NCI-H446 treated with DMSO at 0.1 percent for 48 hours (cell line): ENCODE data around the gene SLCO2B1.

Source experiments
- DNase-seq: peaks from one replicate; lab custom pipeline; 2025; lab: John Stamatoyannopoulos, UW

SLCO2B1 gene

DNA sequence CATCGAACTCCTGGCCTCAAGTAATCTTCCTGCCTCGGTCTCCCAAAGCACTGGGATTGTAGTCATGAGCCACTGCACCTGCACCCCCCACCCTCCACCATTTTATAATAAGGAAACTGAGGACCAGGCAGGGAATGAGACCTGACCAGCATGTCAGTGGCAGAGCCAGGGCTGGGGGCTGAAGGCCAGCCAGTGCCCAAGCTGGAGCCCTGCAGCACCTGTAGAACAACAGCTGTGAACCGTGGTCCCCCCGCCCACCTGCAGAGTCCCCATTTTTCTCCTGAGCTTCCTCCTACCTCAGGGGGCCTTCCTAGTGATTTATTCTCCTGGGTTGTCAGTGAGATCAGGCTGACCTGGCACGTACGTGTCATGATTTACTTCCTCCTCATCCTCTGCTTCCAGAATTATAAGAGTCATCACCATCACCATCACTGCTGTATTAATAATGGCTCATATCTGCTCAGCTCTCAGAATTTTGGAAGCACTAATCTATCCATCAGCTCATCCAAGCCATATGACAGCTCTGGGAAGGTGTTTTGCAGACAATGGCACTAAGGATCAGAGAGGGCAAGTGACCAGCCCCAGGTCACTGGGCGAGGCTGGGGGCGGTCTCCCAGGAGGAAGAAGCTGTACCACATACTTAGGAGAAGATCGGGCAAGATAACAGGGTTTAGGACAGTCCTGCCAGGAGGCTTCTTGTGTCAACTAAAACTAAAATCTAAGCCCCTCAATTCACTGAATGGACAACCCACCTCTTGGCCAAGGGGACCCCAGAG is 5.5 kb upstream of the SLCO2B1 start:
- no peak for DNase-seq

DNA sequence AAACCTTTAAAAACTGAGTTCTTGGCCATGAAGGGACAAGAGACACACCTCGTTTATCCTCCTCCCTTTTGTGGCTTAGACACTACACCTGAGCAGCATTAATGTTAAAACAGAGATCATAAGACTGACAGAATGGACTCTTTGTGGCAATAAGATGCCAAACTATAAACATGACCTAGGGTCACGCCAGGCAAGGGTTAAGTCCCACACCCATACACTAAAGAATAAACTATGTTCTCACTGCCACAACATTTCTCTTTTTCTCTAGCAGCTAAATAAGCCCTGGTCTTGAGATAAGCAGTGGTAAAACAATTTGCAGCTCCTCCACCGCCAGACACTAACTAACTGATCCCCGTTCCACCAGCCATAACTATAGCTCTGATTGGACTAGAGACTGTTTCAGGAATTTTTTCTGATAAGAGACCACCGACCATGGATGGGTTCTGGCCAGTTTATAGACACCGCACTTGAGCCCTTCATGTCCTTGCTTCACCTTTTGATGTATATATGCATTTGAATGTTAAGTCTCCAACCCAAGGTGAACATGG is 4.9 kb upstream of the SLCO2B1 start:
- no peak for DNase-seq

DNA sequence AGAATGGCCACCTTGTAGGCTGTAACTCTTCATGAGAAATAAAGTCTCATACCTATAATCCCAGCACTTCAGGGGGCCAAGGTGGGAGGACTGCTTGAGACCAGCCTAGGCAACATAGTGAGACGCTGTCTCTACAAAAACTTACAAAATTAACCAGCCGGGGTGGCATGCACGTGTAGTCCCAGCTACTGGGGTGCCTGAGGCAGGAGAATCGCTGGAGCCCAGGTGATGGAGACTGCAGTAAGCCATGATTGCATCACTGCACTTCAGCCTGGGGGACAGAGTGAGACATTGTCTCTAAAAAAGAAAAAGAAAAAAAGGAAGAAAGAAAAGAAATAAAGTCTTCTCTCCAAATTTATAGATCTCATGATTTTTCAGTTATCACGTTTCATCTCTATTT is 4.2 kb upstream of the SLCO2B1 start:
- DNase-seq: no peak

DNA sequence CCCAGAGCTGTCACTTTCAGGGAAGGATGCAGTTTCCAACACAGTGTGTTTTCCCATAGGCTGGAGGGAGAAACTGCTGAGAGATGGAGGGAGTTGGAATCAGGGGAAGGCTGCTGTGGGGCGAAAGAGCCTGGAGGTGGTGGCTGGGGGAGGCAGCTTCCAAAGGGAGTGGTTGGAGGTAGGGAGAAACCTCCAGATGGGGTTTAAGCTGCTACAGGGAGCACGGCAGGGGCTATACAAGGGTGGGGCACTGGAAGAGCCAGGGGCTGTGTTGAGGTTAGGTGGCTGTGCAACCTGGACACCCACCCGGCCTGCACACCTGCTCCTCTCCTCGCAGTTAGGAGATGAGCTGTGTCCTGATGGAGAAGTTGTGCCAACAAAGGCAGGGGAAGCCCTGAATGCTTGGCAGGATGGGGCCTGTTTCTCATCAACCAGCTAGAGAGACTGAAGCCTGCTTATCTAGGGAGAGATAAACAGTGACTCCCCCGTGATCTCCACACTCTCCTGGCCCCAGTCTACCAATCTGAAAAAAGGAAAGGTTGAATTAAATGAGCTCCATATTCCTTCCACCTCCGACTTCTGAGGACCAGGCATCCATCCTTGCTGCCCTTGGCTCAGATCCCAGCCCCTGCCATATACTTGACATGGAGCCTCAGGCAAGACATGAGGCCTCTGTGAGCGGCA is 3.6 kb upstream of the SLCO2B1 start:
- DNase-seq: no peak

DNA sequence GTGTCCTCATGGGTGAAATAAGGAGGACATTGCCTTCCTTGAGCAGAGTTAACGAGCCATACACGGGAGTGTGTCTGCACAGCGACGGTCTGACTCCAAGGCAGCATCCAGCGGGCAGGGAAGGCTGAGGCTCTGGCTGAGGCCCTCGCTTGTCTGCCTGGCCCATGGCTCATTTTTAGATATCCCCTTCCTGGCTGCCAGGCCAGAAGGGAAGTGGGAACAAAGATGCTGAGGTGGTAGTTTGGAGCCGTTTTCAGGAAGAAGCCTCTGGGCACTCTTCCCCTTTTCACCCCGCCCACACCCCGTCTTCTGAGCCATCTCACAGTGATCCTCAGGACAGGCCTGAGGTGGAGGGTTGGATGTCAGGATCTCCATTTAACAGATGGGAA is 3.0 kb upstream of the SLCO2B1 start:
- DNase-seq: no peak

DNA sequence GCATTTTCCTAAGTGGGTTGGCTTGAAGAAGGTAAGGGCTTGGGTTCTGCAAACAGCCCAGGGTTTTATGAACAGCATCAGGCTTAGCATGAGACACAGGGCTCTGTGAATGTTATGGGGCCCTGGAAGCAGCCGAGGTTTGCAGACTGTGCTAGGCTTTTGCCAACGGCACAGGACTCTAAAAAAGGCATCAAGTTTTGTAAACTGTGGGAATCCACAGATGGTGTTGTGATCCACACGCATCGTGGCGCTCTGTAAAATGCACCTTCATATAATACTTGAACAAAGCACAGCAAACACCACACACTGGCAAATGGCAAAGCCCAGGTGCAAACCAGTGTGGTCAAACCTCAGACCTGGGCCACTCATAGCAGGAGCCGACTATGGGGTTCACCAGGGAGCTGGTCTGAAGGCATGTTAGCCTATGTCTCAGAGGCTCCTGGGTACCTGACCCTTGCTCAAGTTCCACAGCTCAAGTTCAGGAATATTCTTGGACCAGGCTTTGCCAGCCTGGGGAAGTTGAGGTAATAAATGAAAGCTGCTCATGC is 2.4 kb upstream of the SLCO2B1 start:
- DNase-seq: no peak

DNA sequence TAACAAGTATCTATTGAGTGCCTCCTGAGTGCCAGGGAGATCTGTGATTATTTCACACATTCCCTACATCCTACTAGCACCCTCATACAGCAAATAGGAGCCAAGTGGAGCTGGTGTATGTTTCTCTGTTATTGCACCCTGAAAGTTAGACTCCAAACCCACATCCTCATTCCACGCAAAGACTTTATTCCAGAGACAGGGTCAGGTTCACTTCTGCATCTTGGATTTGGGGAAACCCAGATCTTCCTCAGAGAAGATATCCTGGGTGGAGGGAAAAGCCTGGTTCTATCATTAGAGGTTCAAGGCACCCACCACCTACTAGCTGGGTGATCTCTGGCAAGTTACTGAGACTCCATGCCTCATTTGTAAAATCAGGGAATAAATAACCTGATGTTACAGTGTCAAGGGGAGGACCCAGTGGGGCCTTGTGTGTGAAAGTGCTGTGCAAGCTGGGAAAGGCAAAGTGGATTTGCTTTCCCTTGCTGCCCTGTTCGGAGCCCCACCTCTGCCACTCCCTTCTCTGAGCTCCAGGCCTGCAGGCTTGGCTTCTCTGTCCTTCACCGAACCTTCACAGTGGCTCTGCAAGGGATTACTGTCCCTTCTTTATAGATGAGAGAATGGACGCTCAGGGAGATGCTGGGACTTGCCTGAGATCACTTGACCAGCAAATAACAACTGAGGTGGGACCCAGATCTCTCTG is 991 bp upstream of the SLCO2B1 start:
- no peak for DNase-seq

DNA sequence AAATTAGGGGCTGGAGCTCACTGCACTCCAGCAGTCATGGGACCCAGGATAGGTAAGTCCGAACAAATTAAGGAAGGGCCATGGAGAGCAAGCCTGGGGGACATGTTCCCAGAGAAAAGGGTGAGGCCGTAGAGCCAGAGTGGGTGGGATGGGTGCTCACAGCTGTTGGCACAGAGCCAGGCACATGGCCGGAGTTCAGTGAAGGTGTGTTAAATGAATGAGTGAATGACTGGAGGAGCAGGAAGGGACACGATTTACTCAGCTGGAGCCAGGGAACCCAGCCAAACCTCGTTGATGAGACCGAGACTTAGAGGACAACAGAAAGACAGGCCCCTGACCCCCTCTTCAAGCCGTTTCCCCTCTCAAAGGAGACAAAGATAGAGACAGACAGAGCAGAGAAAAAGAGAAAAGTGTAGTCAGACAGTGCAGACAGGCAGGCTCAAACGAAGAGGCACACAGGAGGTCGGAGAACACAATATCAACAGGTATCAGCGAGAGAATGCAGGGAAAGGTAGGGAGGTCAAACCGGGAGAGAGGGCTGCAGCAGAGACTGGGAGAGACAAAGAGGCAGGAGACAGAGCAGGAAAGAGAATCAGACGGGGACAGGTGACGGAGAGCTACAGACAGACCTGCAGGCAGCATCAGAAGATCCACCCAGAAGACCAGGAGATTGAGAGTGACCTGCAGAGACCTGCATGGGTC is 590 bp downstream of the SLCO2B1 start:
- no peak for DNase-seq

DNA sequence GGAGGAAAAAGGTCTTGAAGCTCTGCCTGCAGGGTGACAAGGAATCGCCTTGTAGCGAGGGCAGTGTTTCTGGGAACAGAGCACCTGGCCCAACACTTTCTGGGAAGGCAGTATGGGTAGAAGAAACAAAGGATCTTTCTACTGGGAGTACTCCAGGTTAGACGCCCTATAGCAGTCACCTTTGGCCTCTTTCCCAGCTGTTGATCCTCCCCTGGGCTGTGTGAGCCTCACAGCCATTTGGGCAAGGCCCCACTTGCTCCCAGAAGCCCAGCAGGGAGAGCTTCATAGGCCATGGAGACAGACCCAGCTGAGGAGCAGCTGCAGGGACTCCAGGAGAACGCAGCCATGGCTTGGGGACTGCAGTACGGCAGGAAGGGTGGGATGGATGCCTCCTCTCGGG is 1.2 kb downstream of the SLCO2B1 start:
- no peak for DNase-seq

DNA sequence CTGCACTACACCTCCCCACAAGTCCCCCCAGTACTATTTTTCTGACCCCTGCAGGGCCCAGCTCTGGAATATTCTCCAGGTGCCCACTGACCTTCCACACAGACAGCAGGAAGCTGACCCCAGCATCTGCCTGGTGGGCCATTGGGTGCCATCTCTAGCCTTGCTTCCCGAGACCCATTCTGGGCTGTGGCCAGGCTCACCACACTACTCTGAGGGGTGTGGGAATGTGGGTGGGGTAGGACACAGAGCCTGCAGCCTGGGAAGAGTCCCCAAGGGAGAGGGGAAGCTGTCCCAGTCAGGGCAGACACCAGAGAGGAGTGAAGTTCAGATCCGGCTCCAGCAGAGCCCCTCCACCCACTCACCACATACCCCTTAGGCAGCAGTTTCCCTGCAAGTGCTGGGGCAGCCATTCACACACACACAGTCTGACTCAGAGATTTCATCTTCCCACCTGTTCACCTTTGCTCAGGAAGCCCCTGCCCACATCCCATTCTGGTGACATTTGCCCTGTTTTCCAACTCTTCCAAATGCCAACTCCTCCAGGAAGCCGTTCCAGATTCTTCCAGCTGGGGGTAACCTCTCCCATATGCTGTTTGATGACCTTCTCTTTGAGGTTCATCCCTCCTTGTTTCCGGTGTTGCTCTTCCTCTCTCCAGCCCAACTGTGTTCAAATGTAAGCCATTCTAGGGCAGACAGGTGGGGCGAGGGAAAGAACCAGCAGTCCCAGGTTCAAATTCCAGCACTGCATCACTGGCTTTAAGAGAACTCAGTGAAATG is 1.9 kb downstream of the SLCO2B1 start:
- DNase-seq: no peak

DNA sequence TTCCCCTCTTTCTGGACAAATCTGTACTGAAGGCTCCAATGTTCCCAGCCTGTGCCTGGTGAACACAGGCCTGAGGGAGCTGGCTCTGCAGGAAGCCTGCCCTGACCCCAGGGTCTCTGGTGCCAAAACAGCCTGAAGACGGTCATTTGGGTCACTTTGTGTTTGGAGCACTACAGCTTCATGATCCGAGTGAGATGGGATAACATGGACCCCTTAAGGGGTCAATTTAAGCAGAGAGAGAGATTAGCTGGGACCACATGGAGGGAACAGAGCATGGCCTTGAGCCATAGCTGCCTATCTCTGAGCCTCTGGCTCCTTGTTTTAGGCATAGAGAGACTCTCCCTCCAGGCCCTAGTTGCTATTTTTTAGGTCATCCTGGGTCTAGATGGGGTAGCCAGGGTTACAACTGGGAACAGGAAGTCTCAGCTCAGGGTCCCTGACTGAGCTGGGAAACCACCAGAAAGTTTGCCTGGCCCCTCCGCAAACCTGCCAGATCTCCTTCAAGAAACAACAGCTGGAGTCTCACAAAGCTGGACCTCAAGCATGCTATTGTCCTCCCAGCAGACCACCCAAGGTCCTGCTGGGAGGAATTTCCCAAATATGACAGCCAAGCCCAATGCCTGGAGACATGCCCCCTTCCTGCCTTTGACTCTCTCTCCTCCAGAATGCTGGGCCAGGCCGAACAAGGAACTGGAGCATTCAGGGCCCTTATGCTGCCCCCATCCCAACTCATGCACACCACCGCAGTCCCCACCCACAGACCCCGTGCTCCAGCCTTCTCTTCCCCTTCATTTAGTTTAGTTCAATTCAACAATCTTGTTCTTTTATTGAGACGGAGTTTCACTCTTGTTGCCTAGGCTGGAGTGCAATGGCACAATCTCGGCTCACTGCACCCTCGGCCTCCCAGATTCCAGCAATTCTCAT is 4.0 kb downstream of the SLCO2B1 start:
- no peak for DNase-seq

DNA sequence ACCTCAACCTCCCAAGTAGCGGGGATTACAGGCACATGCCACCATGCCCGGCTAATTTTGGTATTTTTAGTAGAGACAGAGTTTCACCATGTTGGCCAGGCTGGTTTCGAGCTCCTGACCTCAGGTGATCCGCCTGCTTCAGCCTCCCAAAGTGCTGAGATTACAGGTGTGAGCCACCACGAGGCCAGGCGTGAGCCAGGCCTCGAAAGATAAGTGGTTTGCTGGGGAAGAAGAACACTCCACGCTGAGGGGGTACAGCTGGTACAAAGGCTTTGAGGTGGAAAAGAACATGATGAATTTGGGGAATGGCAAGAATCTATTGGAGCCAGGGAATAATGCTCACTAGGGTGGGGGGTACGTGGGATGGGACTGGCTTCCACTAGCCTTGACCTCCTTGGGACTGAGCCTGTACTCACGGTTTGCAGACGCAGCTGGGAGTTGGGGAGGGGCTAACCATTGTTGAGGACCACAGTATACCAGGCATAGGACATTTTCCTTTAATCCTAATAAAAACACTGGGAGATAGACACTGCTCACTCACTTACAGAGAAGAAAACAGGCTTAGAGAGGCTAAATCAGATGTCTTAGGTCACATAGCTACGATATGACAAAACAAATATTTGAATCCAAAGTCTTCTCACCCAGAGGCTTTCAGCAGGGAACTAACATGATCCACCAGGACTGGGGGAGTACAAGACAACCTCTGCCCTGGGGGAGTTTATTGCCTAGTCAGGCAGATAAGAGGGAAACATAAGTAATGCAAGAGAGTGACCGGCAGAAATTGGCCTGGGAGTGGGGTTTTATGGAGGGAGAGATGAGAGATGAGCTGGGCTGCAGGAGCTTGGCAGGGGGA is 4.9 kb downstream of the SLCO2B1 start:
- no peak for DNase-seq

DNA sequence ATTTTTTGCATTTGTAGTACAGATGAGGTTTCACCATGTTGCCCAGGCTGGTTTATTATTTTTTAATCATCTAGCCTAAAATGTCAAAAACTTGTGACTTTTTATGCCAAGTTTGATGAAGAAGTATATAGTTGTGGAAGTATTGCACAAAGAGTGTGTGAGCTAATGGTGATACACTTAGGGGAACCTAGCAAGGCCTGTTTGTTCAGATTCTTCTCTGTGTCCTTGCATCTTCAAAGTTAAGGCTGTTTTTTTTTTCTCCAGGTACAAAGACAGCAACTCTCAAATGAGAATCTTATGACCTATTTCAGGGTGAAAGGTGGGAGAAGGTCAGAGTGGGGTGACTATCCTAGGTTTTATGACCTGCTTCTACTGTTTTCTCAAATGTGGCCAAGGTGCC is 7.3 kb downstream of the SLCO2B1 start:
- DNase-seq: no peak

DNA sequence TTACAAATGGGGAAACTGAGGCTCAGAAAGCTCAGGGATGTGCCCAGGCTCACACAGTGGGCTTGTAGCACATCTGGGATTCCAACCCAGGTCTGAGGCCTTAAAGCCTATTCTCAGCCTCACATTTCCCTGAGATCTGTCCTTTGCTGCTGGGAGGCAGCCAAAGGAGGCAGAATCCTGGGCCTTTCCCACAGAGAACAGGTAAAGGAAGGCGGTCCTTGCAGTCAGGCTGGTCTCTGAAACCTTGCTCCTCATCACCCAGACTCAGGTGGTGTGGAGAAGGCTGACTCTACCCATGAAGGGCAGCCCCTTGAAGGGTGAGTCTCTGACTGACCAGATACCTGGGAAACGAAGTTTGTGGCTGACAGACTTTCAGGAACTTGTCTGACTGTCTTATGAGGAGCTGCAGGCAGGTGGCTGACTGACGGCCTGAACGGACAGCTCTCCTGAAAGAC is 7.8 kb downstream of the SLCO2B1 start:
- DNase-seq: no peak

DNA sequence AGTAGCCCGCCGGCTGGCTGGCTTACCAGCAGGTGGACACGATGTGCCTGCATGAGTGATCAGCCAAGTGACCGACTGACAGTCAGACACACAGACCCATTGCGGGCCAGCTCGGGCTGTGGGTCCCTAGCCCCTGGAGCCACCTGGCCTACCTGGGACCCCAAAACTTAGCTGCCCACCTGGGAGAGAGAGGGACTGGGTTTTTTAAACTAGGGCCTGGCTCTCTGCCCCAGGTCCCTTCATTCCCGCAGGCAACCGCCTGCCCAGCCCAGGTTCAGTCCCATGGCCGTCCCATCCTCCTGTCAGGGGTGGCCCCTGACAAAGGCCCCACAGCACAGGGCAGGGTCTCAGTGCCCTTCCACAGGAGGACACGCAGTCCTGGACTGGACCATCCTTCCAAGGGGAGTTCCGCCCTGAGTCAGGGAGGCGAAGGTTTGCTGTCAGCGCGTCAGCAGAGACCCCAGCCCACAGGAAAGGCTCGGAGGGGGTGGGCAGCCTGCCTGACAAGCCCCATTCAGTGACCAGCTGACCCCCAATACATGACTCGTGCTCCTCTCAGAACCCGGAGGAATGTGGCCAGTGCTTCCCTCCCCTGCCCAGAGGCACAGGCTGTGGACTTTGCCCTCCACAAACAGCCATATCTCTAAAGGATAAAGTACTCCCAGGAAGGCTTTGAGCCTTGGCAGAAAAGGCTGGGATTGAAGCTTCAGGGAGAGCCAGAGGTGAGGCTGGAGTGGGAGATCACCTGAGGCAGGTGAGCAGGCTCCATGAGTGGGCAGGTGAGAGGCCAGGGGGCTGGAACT is 8.4 kb downstream of the SLCO2B1 start:
- no peak for DNase-seq

DNA sequence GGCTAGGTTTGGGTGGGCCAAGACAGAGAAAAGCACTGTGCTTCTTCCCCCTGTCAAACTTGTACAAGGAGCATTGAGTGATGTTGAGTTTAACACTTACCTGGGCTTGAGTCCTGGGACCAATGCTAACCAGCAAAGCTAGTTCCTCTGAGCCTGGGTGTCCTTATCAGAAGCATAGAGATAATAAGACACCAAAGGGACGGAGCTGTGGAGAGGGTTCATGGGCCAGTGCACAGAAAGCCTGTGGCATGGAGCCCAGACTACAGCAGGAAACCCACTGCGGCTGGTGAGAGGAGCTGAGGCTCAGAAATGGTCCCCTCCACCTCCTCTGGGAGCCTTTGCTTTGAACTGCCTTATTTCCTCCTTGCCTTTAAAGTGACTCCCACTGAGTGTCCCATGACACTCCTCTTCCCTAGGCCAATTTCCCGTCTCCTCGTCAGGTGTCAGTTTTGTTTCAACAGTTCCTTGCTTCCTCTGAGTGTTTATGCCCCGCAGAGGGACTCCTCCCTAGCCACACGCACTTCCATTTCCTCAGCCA is 9.4 kb downstream of the SLCO2B1 start:
- DNase-seq: no peak

DNA sequence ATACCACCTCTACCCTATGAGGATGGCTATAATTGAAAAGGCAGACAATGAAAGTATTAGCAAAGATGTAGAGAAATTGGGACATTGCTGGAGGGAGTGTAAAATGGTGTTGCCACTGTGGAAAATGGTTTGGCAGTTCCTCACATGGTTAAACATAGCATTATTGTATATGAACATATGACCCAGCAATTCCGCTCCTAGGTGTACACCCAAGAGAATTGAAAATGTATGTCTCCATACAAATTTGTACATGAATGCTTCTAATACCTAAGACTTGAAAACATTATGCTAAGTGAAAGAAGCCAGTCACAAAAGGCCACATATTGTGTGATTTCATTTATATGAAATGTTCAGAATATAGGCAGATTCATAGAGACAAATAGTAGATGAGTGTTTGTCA is 10.0 kb downstream of the SLCO2B1 start:
- DNase-seq: no peak
